ENCODE results near the gene ZGRF1.
A peak's percentile ranks its signal among the peaks of the same experiment; 100 is the strongest.
"Not testable (repeated sequence)": the region's sequence is repeated elsewhere in the genome, so short reads cannot be mapped to it uniquely, and the experiment has no call there.

Gene ZGRF1

GRCh38 chr4:112516471-112517066 is 120.1 kb downstream of the ZGRF1 start:
- peak; percentile 30 for DNase-seq (ENCODE audit: low spot score)

DNA sequence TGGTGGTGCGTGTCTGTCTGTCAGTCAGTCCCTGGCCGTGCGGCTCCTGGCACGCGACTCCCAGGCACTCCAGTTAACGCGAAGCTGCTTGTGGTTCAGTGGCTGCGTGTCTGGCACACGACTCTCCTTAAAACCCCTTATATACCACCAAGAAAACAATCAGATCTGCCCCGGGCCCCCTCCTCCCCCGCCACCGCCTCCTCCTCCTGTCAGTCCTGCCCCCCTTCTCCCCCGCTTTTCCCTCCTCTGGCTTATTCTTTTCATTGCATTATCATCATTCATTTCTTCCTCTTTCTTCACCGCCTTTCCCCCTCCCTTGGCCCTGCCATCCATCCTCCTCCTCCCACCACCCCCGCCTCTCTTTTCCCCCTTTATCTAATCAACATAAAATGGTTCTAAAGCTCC is 120.6 kb downstream of the ZGRF1 start, which contains the start of gene NEUROG2:
NEUROG2 (minus strand) TSS at position 115 of the 405 bp plus-strand sequence. CDS start 705 bp downstream, outside the sequence.
- no peak for DNase-seq (ENCODE audit: low spot score)

DNA sequence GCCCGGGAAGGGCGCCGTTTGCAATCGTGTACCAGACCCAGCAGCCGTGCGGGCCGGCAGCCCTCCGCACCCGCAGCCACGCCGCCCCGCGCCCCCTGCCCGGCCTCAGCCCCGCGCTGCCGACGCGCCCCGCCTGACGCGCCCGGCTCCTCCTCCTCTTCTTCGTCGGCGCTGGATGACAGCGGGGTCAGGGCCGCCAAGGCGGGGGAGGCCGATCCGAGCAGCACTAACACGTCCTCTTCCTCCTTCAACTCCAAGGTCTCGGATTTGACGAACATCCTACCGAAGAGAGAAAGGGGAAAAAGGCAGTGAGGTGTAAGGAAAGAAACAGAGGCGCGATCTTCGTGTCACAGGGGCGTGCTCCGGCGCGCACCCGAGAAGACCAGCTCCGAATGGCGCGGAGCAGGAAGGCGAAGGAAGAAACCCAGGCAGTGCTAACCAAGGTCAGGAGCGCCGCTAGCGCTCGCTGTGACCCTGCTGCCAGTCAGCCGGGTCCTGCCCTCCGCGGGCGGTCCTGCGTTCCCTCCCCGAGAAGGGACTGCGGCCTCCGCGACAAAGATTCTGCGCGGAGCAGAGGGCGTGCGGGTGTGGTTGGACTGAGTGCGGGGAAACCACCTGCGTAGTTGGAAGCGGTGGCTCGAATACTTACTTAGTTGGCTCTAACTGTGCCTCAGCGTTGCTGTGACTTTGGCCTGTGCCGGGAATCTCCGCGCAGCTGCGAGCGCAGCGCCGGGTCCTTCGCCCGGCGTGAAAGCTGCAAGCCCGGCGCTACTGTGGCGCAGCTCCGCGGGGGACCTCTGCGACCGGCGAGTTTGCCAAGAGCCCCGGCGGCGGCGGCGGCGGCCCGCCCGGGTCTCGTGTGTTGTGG is 121.3 kb downstream of the ZGRF1 start:
- DNase-seq (ENCODE audit: low spot score) = peak; percentile 47

- DNase-seq (ENCODE audit: low spot score) = peak; percentile 33
These were observed 122.0 kb downstream of the ZGRF1 start for GRCh38 chr4:112514647-112515197.

GRCh38 chr4:112513971-112514646 is 122.6 kb downstream of the ZGRF1 start:
- DNase-seq (ENCODE audit: low spot score) = no peak

- DNase-seq (ENCODE audit: low spot score) = no peak
These were observed 124.9 kb downstream of the ZGRF1 start for GRCh38 chr4:112511803-112512118.

GRCh38 chr4:112511093-112511802 is 125.5 kb downstream of the ZGRF1 start:
- no peak for DNase-seq (ENCODE audit: low spot score)

- DNase-seq (ENCODE audit: low spot score) = peak; percentile 26
These were observed 126.2 kb downstream of the ZGRF1 start for GRCh38 chr4:112510291-112511092.

GRCh38 chr4:112509243-112510141 is 127.2 kb downstream of the ZGRF1 start:
- peak; percentile 16 for DNase-seq (ENCODE audit: low spot score)

DNA sequence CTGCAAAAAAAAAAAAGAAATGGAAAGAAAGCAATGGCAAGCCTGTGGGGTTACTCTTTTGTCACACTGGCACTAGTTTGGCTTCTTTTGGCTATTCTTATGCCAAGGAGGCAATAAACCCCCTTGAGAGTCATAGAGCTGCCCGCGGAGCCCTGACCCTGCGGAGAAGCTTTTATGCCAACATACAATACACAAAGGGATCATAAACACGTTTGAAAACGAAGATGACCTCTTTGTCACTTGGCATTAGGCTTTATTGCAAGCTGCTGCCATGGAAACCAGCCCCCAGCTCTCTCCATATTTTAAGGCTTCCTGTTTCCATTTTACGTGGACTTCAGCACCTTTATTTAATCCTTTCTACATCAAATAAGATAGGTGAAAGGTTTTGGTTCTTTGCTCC is 128.4 kb downstream of the ZGRF1 start:
- no peak for DNase-seq (ENCODE audit: low spot score)

DNA sequence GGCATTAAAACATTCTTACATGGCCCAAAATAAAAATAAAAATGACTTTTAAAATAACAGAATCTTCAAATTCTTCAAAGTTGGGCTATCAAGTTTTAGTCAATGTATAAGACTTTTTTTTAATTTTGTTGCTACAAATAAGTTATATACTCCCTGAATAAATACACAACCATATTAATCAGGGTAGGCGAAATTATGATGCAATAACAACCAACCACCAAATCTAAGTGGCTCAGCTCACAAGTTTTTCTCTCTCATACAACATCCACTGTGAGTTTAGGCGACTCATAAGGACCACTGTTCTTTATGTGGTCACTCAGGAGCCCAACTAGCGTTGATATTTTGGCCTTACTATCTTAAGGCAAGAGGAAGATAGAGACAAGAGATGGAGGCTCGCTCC is 131.9 kb downstream of the ZGRF1 start:
- DNase-seq (ENCODE audit: low spot score) = no peak

GRCh38 chr4:112502871-112503270 is 133.8 kb downstream of the ZGRF1 start:
- no peak for DNase-seq (ENCODE audit: low spot score)

GRCh38 chr4:112492321-112492720 is 144.4 kb downstream of the ZGRF1 start:
- no peak for DNase-seq (ENCODE audit: low spot score)

- not testable (repeated sequence) for DNase-seq (ENCODE audit: low spot score)
These were observed 145.9 kb downstream of the ZGRF1 start for GRCh38 chr4:112490808-112491207.
